ENCODE results near the gene SIRT2.
"Not testable (repeated sequence)": the region's sequence is repeated elsewhere in the genome, so short reads cannot be mapped to it uniquely, and the experiment has no call there.

SIRT2 gene

GRCh38 chr19:38941979-38942378, 42.6 kb upstream of the SIRT2 start:
- H3K9me3 ChIP-seq: no peaks in the 10 kb centered on the region
- H3K27ac ChIP-seq: no peak overlapping the region
- H3K27me3 ChIP-seq: peaks cover 42% of the 10 kb centered on the region
- no peak overlapping the region for H3K4me3 ChIP-seq (ENCODE audit: low read depth in 1 of 2, low read length in 1 of 2)
- TF ChIP-seq, protein P1, sequence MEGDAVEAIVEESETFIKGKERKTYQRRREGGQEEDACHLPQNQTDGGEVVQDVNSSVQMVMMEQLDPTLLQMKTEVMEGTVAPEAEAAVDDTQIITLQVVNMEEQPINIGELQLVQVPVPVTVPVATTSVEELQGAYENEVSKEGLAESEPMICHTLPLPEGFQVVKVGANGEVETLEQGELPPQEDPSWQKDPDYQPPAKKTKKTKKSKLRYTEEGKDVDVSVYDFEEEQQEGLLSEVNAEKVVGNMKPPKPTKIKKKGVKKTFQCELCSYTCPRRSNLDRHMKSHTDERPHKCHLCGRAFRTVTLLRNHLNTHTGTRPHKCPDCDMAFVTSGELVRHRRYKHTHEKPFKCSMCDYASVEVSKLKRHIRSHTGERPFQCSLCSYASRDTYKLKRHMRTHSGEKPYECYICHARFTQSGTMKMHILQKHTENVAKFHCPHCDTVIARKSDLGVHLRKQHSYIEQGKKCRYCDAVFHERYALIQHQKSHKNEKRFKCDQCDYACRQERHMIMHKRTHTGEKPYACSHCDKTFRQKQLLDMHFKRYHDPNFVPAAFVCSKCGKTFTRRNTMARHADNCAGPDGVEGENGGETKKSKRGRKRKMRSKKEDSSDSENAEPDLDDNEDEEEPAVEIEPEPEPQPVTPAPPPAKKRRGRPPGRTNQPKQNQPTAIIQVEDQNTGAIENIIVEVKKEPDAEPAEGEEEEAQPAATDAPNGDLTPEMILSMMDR (IDR thresholded peaks at IDR 0.05): no peak
- H3K36me3 ChIP-seq: no peaks in the 10 kb centered on the region
- H3K4me1 ChIP-seq (ENCODE audit: control insufficient read depth in 1 of 2, insufficient read depth in 1 of 2, low read depth in 1 of 2, low read length in 1 of 2): no peaks in the 10 kb centered on the region

- not testable (repeated sequence) for H3K27ac ChIP-seq; H3K9me3 ChIP-seq; H3K4me1 ChIP-seq (ENCODE audit: control insufficient read depth in 1 of 2, insufficient read depth in 1 of 2, low read depth in 1 of 2, low read length in 1 of 2); H3K36me3 ChIP-seq; H3K4me3 ChIP-seq (ENCODE audit: low read depth in 1 of 2, low read length in 1 of 2)
- peaks cover 41% of the 10 kb centered on the region for H3K27me3 ChIP-seq
These were observed 42.0 kb upstream of the SIRT2 start for GRCh38 chr19:38941466-38941865.

GRCh38 chr19:38939957-38940356, 40.5 kb upstream of the SIRT2 start:
- no peak overlapping the region for H3K4me3 ChIP-seq (ENCODE audit: low read depth in 1 of 2, low read length in 1 of 2)
- H3K4me1 ChIP-seq (ENCODE audit: control insufficient read depth in 1 of 2, insufficient read depth in 1 of 2, low read depth in 1 of 2, low read length in 1 of 2): no peaks in the 10 kb centered on the region
- TF ChIP-seq, protein P1 (IDR thresholded peaks at IDR 0.05): no peak
- H3K27me3 ChIP-seq: peaks cover 41% of the 10 kb centered on the region
- H3K9me3 ChIP-seq: no peaks in the 10 kb centered on the region
- H3K27ac ChIP-seq: no peak overlapping the region
- no peaks in the 10 kb centered on the region for H3K36me3 ChIP-seq

GRCh38 chr19:38933544-38933943, 34.1 kb upstream of the SIRT2 start:
- Histone ChIP-seq H3K9me3 (no peaks in the 10 kb centered on the region), H3K4me1 (ENCODE audit: control insufficient read depth in 1 of 2, insufficient read depth in 1 of 2, low read depth in 1 of 2, low read length in 1 of 2) (peaks cover 15 to 17% of the 10 kb centered on the region in 2 experiments), H3K27ac (no peak overlapping the region), H3K4me3 (ENCODE audit: low read depth in 1 of 2, low read length in 1 of 2) (no peak overlapping the region), H3K27me3 (peaks cover 13% of the 10 kb centered on the region), H3K36me3 (no peaks in the 10 kb centered on the region)
- TF ChIP-seq, protein P1 (IDR thresholded peaks at IDR 0.05): no peak

DNA sequence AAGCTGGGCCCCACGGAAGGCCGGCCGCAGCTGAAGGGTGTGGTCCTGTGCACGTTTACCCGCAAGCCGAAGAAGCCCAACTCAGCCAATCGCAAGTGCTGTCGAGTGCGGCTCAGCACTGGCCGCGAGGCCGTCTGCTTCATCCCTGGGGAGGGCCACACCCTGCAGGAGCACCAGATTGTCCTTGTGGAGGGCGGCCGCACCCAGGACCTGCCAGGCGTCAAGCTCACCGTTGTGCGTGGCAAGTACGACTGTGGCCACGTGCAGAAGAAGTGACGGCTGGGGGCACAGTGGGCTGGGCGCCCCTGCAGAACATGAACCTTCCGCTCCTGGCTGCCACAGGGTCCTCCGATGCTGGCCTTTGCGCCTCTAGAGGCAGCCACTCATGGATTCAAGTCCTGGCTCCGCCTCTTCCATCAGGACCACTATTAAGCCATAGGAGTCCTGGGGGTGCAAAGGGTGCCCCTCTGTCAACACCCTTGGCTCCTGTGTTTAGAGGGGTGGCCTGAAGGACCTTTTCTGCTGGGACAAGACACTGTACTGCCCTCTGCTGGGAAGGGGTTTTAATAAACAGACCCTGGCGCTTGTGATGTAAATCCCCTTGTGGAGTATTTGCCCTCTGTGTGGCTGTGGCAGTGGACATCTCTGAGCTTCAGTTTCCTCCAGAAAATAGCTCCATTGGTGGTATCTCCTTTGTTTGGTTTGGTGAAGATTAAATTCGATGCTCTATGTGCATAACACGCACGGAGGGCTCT, 33.2 kb upstream of the SIRT2 start:
- no peaks in the 10 kb centered on the region for H3K9me3 ChIP-seq
- H3K4me1 ChIP-seq (ENCODE audit: control insufficient read depth in 1 of 2, insufficient read depth in 1 of 2, low read depth in 1 of 2, low read length in 1 of 2): peaks cover 15 to 17% of the 10 kb centered on the region in 2 experiments
- H3K27ac ChIP-seq: no peak overlapping the region
- TF ChIP-seq, protein P1 (IDR thresholded peaks at IDR 0.05): no peak
- peaks cover 6% of the 10 kb centered on the region for H3K27me3 ChIP-seq
- no peaks in the 10 kb centered on the region for H3K36me3 ChIP-seq
- no peak overlapping the region for H3K4me3 ChIP-seq (ENCODE audit: low read depth in 1 of 2, low read length in 1 of 2)

DNA sequence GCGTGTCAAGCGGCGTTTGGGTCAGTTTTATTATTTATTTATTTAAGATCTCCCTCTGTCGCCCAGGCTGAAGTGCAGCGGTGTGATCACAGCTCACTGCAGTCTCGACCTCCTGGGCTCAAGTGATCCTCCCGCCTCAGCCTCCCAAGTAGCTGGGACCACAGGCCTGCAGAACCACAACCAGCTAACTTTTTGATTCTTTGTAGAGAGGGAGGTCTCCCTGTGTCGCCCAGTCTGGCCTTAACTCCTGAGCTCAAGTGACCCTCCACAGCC, 32.0 kb upstream of the SIRT2 start:
- TF ChIP-seq, protein P1 (IDR thresholded peaks at IDR 0.05): no peak
- H3K4me1 ChIP-seq (ENCODE audit: control insufficient read depth in 1 of 2, insufficient read depth in 1 of 2, low read depth in 1 of 2, low read length in 1 of 2): peaks cover 15 to 17% of the 10 kb centered on the region in 2 experiments
- H3K4me3 ChIP-seq (ENCODE audit: low read depth in 1 of 2, low read length in 1 of 2): peak overlapping the region; percentile 94 to 97

More for the DNA sequence above, 32.0 kb upstream of the SIRT2 start:
- Histone ChIP-seq H3K9me3 (no peaks in the 10 kb centered on the region), H3K36me3 (no peaks in the 10 kb centered on the region), H3K27me3 (no peaks in the 10 kb centered on the region), H3K27ac (peak overlapping the region; percentile 58)

Data from neutrophil (primary cell).